GM18909 (cell line): ENCODE results near the gene STAT3.
A peak's percentile ranks its signal among the peaks of the same experiment; 100 is the strongest.

Source experiments
- ATAC-seq: cut with Tn5 transposase; IDR thresholded peaks from one replicate; pipeline ENCODE4 v1.9.1; 2021; ENCODE audit warnings: mild to moderate bottlenecking; ENCODE audit not compliant: unreplicated experiment, poor library complexity

Gene STAT3

DNA sequence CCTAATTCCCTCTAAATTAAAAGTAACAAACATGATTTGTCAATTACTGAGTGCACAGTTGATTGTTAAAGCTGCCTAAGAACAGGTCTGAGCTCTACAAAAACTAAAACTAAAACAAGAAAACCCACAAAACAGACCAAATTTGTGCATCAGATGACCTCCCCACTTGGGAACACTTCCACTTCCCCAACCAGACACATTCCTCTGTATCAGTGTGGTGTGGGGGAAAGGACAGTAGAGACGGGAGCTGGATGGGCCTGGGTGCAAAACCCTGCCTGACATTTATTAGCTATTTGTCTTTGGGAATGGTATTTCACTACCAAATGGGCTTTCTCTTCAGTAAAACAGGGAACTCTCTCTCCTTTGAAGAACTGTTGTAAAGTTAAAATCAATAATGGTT lies 29.8 kb downstream of the STAT3 start:
- ATAC-seq = no peak

DNA sequence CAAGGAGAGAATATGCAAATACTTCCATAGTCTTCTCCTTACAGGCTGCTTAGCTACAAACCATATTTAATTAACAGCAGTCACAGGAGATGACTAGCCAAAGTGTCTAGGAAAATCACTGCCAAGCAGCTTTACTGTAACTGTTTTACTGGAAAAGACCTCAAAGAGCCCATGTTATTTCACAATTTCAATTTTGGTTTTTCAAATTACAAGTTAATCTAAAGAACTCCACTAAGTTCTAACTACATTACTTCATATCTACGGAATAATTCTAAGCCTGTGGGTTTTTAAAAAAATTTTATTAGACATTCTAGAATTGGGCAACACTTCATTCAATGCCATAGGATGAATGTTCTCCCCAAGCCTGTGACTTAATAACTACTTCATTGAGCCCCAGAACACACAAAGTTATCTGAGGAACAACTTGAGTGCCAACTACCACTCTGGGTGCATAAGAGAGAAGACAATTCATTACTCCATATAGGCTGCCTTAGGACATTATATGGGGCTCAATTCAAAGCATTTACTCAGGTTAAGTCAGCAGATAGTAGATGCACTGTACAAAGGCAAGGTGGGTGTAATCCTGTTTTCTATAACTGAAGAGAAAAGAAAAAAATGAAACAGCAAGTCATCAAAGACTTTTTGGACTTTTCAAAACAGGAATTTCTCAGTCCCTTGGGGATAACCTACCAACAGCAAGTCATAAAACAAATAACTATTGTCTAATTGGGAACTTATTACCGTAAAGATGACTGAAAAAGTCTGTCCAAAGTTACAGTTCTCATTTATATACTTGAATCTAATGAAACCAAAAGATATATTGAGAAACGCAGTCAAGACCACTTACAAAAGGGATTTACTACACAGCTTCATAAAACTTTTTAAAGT lies 33.0 kb downstream of the STAT3 start:
- no peak for ATAC-seq

DNA sequence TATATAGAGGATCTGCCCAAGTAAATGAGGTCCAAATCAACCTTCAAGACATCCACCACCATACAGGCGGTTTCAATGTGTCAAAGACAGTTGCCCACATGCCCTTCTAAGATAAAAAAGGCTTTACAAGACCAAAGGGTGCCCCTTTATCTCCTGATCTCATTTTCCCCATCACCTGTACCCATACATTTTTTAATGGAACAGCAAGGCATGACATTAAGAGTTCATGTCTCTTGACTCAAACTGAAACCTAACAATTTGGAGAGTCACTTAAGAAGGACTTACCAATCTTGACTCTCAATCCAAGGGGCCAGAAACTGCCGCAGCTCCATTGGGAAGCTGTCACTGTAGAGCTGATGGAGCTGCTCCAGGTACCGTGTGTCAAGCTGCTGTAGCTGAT lies 40.1 kb downstream of the STAT3 start:
- ATAC-seq = no peak

DNA sequence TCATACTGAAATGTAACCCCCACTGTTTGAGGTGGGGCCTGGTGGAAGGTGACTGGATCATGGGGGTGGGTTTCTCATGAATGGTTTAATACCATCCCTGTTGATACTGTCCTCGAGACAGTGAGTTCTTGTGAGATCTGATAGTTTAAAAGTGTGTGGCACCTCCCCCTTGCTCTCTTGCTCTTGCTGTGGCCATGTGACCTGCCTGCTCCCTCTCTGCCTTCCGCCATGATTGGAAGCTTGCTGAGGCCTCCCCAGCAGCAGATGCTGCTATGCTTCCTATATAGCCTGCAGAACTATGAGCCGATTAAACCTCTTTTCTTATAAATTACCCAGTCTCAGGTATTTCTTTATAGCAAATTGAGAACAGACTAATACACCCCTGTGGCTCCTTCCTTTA lies 40.6 kb downstream of the STAT3 start:
- ATAC-seq = no peak

DNA sequence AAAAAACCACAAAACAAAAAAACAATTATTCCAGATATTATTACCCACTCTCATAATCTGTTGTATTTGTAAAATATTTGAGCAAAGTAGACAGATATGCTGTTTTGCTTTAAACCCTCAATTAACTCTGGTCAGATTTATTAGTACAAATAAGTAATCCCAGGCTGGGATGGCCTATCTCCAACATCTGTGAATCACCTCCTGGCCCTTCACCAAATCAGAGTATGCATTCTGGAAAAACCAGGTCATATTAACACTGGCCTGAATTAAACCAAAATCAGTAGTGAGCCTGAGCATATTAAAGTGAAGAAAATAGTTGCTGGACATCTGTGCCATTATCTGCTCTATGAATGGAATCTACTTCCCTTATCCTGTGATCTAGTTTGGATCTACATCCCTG lies 41.0 kb downstream of the STAT3 start:
- ATAC-seq = no peak

DNA sequence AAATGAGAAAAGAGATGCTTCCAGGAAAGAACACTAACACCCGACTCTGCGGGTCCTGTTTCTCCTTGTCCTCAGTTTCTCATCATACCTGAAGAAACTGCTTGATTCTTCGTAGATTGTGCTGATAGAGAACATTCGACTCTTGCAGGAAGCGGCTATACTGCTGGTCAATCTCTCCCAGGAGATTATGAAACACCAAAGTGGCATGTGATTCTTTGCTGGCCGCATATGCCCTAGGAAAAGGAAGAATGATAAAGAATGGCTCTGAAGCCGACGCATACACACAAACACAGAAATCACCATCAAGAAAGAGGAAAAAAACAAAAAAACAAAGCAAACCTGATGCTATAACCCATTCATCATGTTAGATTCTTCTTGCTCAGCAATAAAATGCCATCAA lies 41.8 kb downstream of the STAT3 start:
- ATAC-seq = no peak

DNA sequence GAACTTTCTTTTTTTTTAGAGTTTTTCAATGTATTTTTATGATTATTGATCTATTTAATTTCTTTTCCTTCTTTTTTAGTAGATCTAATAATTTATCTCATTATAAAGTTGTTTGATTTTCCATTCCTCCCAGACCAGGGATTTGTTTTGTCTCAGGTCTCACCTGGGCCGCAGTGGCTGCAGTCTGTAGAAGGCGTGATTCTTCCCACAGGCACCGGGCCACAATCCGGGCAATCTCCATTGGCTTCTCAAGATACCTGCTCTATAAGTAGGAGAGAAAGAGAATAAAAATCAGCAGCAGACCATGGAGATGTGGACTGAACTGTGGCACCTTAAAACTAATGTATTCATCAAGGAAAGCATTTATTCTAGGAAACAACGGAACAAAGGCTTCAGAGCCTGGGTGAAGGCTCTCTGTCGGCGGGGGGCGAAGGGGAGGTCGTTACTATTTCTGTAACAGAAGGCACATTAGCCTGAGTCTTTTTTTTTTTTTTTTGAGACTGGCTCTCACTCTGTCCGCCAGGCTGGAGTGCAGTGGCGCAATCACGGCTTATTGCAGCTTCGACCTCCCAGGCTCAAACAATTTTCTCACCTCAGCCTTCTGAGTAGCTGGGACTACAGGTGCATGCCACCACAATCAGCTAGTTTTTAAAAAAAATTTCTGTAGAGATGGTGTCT lies 42.7 kb downstream of the STAT3 start:
- ATAC-seq = no peak

DNA sequence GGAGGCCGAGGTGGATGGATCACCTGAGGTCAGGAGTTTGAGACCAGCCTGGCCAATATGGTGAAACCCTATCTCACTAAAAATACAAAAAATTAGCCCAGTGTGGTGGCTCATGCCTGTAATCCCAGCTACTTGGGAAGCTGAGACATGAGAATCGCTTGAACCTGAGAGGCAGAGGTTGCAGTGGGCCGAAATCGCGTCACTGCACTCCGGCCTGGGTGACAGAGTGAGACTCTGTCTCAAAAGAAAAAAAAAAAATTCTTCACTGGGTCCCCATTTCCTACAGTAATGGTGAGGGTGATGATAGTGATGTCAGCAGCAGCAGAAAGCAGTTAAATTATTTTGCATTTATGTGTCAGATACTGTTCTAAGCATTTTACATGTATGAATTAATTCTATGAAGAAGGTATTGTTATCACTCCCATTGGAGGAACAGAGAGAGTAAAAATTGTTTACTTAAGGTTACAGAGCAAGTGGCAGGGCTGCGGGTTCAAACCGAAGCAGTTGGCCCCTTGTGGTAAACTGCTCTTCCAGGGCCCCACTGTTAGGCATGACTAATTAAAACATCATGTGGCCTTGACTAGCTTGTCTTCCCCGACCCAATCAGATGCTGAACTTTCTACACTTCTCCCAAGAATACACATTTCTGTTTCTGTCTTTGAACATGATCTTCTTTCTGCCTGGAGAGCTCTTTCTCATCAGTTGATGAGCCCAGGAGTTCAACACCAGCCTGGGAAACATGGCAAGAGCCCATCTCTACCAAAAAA lies 45.8 kb downstream of the STAT3 start:
- ATAC-seq = no peak

DNA sequence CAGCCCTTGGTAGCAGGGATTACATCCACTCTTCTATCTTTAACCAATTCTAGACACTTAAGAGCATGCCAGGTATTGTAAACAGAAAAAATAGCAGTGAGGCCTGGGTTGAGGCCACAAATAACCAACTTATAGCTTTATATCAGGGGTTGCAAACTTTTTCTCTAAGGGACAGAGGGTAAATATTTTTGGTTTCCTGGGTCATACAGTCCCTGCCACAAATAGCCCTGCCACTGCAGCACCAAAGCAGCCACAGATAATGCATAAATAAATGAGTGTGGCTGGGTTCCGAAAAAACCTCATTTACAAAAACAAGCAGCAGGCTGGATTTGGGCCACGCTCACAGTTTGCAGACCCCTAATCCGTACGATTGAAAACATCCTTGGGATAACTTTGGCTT lies 46.7 kb downstream of the STAT3 start:
- ATAC-seq = no peak

DNA sequence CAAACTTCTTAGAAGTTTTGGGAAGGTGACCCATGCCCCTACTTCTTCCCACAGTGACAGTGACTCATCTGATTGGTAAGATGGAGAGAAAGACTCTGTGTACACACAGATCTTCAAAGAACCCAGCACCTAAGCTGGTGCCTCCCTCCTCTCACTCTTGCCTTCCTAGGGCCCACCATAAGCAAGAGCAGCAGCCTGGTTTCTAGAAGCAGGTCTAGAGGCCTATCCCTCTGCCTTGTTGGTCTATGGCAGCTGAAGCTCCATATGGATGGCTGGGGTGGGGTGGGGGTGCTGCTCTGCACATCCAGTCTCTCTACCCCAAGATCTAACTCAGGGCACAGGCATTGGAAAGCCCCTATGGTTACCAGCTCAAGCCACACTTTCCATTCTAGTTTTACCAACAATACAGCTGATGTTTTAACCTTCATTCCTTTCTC lies 47.5 kb downstream of the STAT3 start:
- peak; percentile 33 for ATAC-seq

DNA sequence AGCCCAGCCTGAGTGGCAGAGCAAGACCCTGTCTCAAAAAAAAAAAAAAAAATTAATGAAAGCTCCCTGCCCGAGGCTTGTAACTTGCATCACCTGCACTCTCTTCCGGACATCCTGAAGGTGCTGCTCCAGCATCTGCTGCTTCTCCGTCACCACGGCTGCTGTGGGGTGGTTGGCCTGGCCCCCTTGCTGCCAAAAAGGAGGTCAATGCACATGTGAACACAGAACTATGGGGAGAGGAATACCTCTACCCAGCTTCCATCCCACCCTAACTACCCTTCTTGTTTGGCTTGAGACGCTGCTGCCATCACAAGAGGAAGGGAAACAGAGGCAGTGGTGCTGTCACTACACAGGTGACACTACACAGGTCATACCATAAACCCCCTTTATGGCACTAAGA lies 49.0 kb downstream of the STAT3 start:
- no peak for ATAC-seq

DNA sequence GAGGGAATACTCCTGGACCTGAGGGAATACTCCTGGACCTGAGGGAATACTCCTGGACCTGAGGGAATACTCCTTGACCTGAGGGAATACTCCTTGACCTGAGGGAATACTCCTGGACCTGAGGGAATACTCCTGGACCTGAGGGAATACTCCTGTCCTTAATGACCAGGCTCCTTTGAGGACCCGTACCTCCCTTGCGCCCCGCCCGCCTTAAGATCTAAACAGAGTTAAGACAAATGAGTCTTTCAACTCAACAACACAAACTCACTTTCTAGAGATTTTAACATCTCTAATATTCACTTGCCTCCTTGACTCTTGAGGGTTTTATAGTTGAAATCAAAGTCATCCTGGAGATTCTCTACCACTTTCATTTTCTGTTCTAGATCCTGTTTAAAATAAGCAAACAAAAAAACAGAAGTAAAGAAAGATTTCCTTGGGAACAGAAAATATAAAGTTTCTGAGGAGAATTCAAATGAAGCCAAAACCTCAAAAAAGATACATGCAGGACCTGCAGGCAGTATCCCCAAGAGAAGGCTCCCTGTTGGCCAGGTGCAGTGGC lies 49.7 kb downstream of the STAT3 start:
- no peak for ATAC-seq

DNA sequence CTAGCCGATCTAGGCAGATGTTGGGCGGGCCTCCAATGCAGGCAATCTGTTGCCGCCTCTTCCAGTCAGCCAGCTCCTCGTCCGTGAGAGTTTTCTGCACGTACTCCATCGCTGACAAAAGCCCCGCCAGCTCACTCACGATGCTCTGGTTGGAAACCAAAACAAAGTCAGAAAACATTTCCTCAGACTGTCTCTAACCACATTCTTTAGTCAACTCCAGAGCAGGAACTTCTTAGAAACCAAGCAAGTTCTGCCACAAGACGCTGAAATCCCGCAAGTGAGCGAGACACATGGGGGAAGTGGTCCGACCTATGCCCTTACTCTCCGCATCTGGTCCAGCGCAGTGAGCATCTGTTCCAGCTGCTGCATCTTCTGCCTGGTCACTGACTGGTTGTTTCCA lies 50.8 kb downstream of the STAT3 start:
- no peak for ATAC-seq

DNA sequence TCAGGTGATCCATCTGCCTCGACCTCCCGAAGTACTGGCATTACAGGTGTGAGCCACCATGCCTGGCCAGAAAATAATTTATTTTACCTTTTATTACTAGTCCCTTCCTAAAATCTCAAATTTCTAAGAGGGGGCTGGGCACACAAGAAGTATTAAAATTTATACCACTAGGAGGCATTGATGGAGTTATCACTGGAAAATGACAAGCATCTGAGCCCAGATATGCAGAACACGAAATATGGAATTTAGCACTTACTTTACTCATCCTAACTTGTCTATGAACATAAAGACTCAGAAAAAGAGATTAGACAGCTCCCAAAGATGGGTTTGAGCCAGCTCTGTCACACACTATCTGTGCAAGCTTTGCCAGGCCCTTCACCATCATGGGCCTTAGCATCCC lies 53.6 kb downstream of the STAT3 start:
- ATAC-seq = no peak

DNA sequence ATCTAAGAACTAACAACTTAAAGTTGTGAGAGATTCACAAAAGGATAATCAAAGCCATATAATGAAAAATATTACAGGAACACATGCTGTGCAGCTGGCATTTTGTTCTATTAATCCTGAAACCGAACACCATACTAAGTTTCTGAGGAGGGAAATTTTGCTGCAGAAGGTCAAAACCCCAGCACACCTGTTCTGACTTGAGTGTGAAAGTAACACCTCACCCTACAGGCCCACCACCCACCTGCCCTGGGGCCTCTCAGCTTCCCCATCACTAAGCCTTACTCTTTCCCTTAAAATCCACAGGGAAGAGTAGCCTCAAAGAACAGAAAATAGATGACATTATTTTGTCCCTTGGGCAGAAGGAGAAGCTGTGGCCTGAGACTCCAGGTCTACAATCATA lies 55.2 kb downstream of the STAT3 start:
- ATAC-seq = no peak

DNA sequence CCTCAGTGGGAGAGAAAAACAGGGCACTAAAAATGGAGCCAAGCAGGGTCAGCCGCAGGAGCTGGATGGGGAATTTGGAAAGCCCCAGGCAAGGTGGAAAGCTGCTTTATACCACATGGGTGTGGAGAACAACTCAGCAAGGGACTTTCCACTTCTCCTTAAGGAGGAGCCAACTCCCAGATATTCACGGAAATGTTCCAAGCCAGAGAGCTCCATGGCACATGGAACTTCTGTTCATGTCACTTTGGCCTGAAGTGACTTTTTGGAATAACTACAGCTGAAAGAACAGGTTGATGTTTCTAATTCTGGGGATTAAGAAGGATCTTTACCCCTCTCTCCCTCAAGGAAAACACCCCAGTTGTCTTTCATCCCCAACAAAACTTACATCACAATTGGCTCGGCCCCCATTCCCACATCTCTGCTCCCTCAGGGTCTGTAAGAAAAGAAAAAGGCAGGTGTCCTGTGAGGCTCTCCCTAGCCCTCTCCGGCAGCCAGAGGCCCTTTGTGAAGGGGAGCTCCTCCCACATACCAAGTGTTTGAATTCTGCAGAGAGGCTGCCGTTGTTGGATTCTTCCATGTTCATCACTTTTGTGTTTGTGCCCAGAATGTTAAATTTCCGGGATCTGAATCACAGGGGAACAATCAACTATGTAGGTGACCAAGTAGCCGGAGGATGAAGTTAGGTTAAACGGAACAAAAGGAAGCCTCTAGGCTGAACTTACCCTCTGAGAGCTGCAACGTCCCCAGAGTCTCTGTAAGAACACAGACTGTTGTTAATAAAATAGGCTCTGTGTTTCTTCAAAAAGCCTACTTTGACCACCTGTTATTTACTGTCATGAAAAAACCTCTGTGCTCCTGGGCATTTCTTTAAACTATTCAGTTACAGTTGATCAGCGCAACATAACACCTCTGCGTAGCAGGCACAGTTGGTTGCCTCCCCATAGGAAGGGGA lies 58.9 kb downstream of the STAT3 start:
- ATAC-seq = no peak

DNA sequence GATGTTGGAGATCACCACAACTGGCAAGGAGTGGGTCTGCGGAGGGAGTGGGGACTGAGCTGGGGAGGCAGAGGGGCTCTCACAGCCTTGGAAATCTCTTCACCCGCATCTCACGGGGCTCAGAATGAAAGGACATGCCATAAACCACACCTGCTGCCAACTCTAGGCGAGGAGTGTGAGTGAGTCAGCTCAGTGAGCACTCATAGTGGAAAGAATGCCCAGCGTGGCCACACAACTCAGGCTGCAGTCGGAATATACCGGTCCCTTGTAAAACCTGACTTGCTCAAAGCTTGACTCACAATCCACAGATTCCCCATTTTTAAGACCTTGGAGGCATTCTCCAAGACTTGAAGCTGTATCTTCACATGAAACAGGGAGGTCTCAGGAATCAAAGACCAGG lies 63.2 kb downstream of the STAT3 start:
- no peak for ATAC-seq

DNA sequence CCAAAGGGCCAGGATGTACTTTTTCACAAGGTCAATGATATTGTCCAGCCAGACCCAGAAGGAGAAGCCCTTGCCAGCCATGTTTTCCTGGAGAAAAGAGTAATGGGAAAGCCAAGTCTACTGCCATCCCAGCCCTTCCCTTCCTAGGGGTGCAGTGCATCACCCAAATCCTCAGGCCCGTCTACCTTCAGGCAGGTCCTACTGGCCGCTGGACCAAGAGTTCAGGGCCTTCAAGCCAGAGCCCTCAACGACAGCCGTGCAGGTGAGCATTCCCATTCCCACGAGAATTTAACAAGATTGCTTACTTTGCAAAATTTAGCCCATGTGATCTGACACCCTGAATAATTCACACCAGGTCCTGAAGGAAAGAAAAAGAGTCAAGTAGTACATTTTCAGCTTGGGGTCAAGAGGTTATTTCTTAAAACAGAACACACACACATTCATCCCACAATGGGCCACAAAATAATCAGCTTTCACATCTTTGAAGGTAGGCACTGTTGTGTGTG lies 64.9 kb downstream of the STAT3 start:
- no peak for ATAC-seq
